Smooth muscle cell (in vitro differentiated cells): Measurements from ENCODE around the gene MOV10L1. TPM values are rescaled to one million over a fixed set of nuclear protein-coding genes. Genes with fewer than 3 reads are reported as not detected.

Experiments used
- DNase-seq: peaks from one replicate; lab custom pipeline; 2025; ENCODE audit not compliant: unreplicated experiment; lab: John Stamatoyannopoulos, UW
- H2AFZ ChIP-seq: fragments of 200-600 bp; sonication (generic); 2 replicates; pipeline ENCODE4 v1.6.0; 2016; ENCODE audit warnings: antibody characterized with exemption, low read depth, mild to moderate bottlenecking
- H3F3A ChIP-seq: fragments of 200-600 bp; sonication (generic); 2 replicates; pipeline ENCODE4 v1.6.0; 2017; ENCODE audit warnings: antibody characterized with exemption, low read depth
- H3K27ac ChIP-seq: fragments of 200-600 bp; sonication (generic); 2 replicates; pipeline ENCODE4 v1.5.1; 2016; ENCODE audit warnings: low read depth, mild to moderate bottlenecking
- H3K27me3 ChIP-seq: fragments of 200-600 bp; sonication (generic); 2 replicates; pipeline ENCODE4 v1.6.1; 2016; ENCODE audit warnings: low read depth, mild to moderate bottlenecking
- H3K36me3 ChIP-seq: fragments of 200-600 bp; sonication (generic); 2 replicates; pipeline ENCODE4 v1.5.1; 2016; ENCODE audit warnings: low read depth
- H3K4me1 ChIP-seq: fragments of 200-600 bp; sonication (generic); 2 replicates; pipeline ENCODE4 v1.5.1; 2016; ENCODE audit warnings: low read depth
- H3K4me2 ChIP-seq: fragments of 200-600 bp; sonication (generic); 2 replicates; pipeline ENCODE4 v1.6.0; 2016; ENCODE audit warnings: mild to moderate bottlenecking
- H3K4me3 ChIP-seq: fragments of 200-600 bp; sonication (generic); 2 replicates; pipeline ENCODE4 v1.5.1; 2016; ENCODE audit warnings: mild to moderate bottlenecking
- H3K79me2 ChIP-seq: fragments of 200-600 bp; sonication (generic); 2 replicates; pipeline ENCODE4 v1.6.0; 2016; ENCODE audit warnings: low read depth, mild to moderate bottlenecking
- H3K9ac ChIP-seq: fragments of 200-600 bp; sonication (generic); 2 replicates; pipeline ENCODE4 v1.6.0; 2016; ENCODE audit warnings: low read depth
- H3K9me3 ChIP-seq: fragments of 200-600 bp; sonication (generic); replicated peaks from 2 replicates; pipeline ENCODE4 v1.5.1; 2016; ENCODE audit warnings: low read depth
- H4K20me1 ChIP-seq: fragments of 200-600 bp; sonication (generic); 2 replicates; pipeline ENCODE4 v1.6.0; 2016; ENCODE audit warnings: low read depth
- CTCF ChIP-seq: fragments of 200-600 bp; sonication (generic); IDR thresholded peaks from 2 replicates; pipeline ENCODE4 v1.5.1; 2017; ENCODE audit warnings: borderline replicate concordance, mild to moderate bottlenecking, antibody characterized with exemption; ENCODE audit not compliant: insufficient read depth, poor library complexity, severe bottlenecking
- WGBS: methylation state at CpG from one replicate; pipeline ENCODE4 v1.1.7; 2016; ENCODE audit warnings: low lambda C conversion rate; 5-methylcytosine and 5-hydroxymethylcytosine counted together
- polyA plus RNA-seq: library from polyadenylated mRNA; unstranded; fragments of >200 nt; fragmentation: Nextera tagmentation; extraction: Ambion mirVana; gene quantifications from 2 replicates; pipeline ENCODE4 v1.2.1, GENCODE V29; 2016
- total RNA-seq: library from RNA; depleted of rRNA; stranded (reverse); fragments of >200 nt; gene quantifications from 2 replicates; pipeline ENCODE4 v1.2.3, GENCODE V29; 2014

The MOV10L1 gene
- total and polyA plus RNA-seq, 2 experiments from 2014 or later = 0.10 to 0.85 TPM

GRCh38 chr22:50048836-50049235, 41.0 kb upstream of the MOV10L1 start:
- H3K27ac ChIP-seq = no peak overlapping the region
- no peak for DNase-seq
- no peak for TF ChIP-seq CTCF

GRCh38 chr22:50049299-50050195, 40.3 kb upstream of the MOV10L1 start:
- Histone ChIP-seq H4K20me1 (no peaks in the 10 kb centered on the region), H3K9ac (no peak overlapping the region), H3K4me2 (no peak overlapping the region), H2AFZ (no peak overlapping the region), H3K79me2 (no peaks in the 10 kb centered on the region), H3K4me3 (no peak overlapping the region), H3K9me3 (no peaks in the 10 kb centered on the region), H3K27me3 (no peaks in the 10 kb centered on the region), H3K36me3 (no peaks in the 10 kb centered on the region), H3K4me1 (no peaks in the 10 kb centered on the region), H3K27ac (no peak overlapping the region), H3F3A (no peaks in the 10 kb centered on the region)
- no peak for DNase-seq
- 96% methylated on average over 29 of the region's 36 CpGs for WGBS
- TF ChIP-seq CTCF = no peak

More at GRCh38 chr22:50048836-50049235, 41.0 kb upstream of the MOV10L1 start:
- Histone ChIP-seq H4K20me1 (no peaks in the 10 kb centered on the region), H3K4me3 (no peak overlapping the region), H3K79me2 (no peaks in the 10 kb centered on the region), H3K27me3 (no peaks in the 10 kb centered on the region), H3K36me3 (no peaks in the 10 kb centered on the region), H3K4me1 (no peaks in the 10 kb centered on the region), H2AFZ (no peak overlapping the region), H3K4me2 (no peak overlapping the region), H3F3A (no peaks in the 10 kb centered on the region), H3K9me3 (no peaks in the 10 kb centered on the region), H3K9ac (no peak overlapping the region)
- WGBS = 94% methylated on average over 14 of the region's 17 CpGs

- no peak for DNase-seq
- Histone ChIP-seq H3K9me3 (no peaks in the 10 kb centered on the region), H3K4me3 (no peak overlapping the region), H3K79me2 (no peaks in the 10 kb centered on the region), H3K27me3 (no peaks in the 10 kb centered on the region), H3K9ac (no peak overlapping the region), H3K4me1 (no peaks in the 10 kb centered on the region), H3K36me3 (no peaks in the 10 kb centered on the region), H3F3A (no peaks in the 10 kb centered on the region), H4K20me1 (no peaks in the 10 kb centered on the region), H2AFZ (no peak overlapping the region), H3K27ac (no peak overlapping the region), H3K4me2 (no peak overlapping the region)
- TF ChIP-seq CTCF = no peak
- WGBS = 81% methylated on average over 18 of the region's 18 CpGs
These were observed 37.9 kb upstream of the MOV10L1 start for GRCh38 chr22:50051930-50052329.
